Amygdala (tissue), 56 donors: ENCODE data around the gene SLC35B3.
"Not testable (repeated sequence)": the region's sequence is repeated elsewhere in the genome, so short reads cannot be mapped to it uniquely, and the experiment has no call there.

Experiments
- DNase-seq, 56 donors: peaks; one replicate each; lab custom pipeline; 2025; lab: John Stamatoyannopoulos, UW

Gene SLC35B3

GRCh38 chr6:8415280-8415679, 20.1 kb downstream of the SLC35B3 start:
- no peak for DNase-seq

DNA sequence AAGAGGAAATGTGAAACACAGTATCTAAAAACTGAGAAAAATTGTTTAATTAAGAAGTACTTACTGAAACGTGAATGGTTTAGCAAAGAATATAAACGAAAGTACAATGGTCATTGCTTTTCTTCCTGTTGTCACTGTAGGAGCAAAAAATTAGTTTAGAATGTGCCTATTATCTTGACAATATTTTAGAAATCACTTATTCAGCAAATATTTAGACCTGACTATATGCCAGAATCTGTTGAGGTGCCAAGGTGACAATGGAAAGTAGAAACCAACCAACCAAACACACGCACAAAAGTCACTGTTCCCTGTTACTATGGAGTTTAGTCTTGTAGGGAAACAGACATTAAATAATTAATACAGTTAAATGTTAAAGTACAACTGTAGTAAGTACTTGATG, 20.5 kb downstream of the SLC35B3 start:
- DNase-seq: no peak

DNA sequence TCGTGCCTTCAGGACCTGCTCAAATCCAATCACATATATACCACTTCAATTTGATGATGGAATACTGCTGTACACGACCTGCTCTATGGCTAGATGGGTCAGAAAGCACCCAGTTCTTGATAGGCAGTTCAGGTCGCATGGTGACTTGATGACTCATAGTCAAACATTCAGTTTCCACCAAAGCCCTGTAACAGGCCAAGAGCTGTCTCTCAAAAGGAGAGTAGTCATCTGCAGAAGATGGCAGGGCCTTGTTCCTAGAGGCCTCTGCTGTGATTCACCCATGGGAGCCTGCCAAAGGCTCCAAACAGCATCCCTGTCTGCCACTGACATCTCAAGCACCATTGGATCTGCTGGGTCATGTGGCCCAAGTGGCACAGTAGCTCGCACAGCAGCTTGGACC, 29.4 kb downstream of the SLC35B3 start:
- DNase-seq: not testable (repeated sequence)

DNA sequence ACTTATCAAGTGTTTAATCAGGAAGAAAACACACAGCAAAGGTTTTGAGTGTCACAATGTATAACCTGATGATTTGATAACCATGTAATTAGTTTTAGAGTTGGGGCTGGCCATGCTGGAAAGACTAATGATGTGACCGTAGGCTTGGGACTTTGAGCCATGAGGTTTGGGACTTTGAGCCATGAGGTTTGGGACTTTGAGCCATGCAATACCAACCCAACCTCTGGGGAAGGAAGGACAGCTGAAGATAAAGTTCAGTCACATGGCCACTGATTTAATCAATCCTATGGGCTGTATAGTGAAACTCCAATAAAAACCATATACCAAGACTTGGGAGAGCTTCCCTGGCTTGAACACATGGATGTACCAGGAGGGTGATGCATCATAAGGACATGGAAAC, 32.8 kb downstream of the SLC35B3 start:
- no peak for DNase-seq

DNA sequence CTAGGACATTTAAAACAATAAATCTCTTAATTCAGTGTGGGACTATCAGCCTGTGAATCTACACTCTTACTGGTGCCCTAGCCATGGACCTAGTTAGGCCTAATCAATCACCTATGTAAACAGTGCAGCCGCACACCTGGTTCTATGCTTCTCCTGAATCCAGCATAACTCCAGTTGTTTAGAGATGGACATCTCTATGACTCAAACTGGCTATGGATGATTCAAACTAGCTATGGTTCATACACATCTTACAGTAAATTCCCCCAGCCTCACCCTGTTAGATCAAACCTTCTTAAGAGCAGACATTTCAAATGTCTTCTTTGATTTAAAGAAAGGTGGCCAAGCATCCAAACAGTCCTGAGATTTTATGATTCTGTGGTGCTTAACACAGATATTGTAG, 34.7 kb downstream of the SLC35B3 start:
- no peak for DNase-seq

DNA sequence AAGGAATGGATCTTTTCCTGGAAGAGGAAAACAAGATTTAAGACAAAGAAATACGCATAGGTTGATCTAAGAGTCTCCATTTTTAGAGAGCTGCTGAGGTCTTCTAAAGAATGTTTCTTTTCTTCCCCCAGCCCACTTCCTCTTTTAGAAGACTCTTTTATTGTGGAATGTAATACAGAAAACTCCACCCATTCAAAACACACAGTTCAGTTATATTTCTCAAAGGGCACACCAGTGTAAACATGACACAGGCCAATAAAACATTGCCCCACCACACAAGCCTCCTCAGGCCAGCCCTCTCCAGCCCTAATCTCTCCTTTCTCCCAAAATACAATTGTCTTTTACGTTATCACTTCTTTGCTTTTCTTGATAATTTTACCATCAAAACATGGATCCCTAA, 42.8 kb downstream of the SLC35B3 start:
- DNase-seq: no peak

DNA sequence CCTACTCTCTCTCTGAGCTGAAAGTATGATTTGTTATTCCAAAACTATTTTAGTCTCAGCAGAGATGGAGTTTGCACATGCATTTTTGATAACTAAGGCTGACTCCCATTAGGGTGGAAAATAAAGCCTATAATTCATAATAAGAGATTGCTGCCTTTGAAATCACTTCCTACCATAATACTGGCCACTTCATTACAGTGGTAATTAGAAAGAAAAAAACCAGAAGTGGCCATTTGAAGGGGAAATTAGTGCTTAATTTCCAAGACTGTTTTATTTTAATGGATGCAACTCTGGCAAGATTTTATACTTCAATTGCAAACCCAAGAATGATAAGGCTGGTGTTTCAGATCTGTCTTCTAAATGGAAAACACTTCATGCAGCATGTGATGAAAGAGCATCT, 43.4 kb downstream of the SLC35B3 start:
- no peak for DNase-seq

DNA sequence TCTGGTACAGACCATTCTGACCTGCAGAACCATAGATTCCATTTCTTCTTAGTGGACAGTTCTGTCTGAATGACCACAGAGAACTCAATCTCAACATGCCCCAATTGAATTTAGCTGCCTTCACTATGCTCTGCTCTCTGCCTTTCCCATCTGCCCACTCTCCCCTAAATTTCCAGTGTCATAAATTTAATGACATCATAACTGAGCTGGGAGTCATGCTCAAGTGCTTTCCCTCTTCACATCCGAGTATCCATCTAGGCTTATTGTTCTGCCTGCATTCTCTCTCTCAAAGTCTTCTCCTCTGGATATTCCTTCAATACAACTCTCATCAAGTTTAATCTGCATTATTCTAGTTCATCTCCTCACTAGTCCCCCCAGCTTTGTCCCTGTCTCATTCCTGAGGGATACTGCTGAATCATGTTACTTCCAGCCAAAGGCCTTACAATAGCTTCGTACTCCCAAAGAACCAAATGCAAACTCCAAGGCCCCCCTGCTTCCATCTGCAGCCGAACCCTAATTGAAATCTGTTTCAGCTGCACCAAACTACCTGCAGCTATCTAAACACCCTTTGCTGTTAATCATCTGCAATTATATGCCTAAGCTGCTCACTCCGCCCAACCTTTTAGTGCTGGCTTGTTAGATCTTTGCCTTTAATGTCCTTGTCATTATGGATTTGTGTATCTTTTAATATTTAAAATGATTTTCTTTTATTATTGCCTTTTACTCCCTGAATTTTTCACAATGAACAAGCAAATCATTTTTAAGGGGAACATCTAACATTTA, 46.1 kb downstream of the SLC35B3 start:
- DNase-seq: no peak

DNA sequence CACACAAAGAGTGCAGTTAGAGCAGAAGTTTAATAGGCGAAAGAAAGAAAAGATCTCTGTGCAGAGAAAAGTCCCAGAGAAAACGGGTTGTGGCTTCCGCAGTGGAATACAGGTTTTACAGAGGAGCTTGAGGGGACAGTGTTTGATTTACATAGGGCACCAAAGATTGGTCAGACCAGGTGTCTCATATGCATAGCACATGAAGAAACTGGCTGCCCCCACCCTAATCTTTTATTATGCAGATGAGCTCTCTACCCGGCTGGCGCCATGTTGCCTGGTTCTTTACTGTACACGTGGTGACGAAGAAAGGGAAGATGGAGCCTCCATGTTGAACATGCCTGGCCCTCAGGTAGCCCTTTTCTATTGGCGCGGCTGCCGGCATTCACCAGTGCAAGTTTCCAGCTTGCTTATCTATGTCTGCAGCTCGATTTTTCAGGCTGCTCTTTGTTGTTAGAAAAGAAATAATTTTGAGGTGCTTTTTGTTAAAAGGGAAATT, 47.4 kb downstream of the SLC35B3 start:
- DNase-seq: no peak

DNA sequence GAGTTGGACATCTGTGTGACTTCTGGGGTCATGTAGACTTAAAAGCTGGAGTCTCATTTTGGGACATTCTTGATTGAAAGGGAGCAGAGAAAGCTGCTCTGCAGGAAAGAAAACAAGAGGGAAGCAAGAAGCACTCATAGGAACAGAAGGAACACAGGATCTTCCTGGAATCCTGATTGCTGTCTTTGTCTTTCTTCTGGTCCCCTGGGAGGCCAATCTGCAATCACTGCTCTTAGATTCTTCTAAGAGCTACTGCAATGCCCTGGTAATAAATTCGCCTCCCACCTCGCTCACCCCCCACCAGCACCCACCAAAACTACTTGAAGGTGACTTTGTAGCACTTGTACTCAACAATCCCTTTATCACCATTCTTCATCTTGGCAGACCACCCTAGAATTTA, 51.8 kb downstream of the SLC35B3 start:
- DNase-seq: no peak

GRCh38 chr6:8382434-8382833, 52.9 kb downstream of the SLC35B3 start:
- DNase-seq: no peak

DNA sequence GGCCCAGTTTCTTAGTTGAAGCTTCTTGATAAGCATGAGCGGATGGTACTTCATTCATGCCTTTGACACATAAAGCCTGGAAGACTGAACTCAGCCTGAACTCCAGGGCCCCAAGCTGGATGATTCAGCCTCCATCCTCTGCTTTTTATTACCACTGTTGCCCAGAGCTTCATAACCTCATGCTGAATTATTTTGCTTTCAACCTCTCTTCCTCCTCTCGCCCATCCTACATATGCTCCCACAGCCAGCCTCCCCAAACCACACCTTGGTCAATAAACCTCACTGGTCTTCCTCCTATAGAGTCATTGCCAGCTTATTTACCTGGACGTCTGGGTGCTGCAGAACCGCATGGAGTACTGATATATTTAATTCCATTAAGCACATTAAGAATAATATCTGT, 59.4 kb downstream of the SLC35B3 start:
- no peak for DNase-seq
